GM19467 (cell line): ENCODE data around the gene TMEM181.
"Not testable (repeated sequence)": the region's sequence is repeated elsewhere in the genome, so short reads cannot be mapped to it uniquely, and the experiment has no call there.

ENCODE experiments used
- ATAC-seq: cut with Tn5 transposase; IDR thresholded peaks from one replicate; pipeline ENCODE4 v1.9.1; 2021; ENCODE audit warnings: mild to moderate bottlenecking, moderate library complexity; ENCODE audit not compliant: unreplicated experiment

TMEM181 gene

DNA sequence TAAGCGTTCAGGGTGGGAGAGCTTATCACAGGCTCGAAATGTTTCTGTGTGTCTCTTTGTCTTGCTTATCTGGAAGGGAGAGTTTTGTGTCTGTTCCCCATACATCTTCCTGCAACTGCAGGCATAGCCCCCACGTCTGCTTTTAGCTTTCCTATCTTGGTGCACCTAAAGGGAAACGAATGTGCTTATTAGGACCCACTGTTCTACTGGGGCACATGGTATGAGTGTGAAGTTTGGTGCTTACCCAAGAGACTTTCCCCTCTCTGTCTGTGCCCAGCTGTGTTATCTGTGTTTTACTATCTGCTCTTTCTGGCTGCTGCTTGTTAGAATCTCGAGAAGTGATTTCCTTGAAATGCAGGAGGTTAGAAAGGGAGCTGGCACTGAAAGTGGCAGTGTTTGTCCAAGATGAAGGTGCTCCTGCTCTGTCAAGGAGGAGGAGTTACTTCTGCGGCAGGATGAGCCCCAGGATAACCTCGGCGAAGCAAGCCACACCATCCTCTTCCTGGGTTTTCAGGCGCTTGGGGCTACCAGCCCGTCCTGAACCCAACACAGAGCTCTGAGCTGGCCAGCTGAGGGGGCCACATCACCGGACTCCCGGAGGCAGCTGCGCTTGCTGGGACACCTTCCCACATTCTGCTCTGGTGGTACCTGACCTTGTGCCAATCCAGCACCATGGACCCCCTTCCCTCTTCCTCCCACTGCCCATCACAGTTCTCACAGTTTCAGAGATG is 61.2 kb downstream of the TMEM181 start:
- ATAC-seq, result no peak

- no peak for ATAC-seq
Observed at GRCh38 chr6:158621694-158622544, 62.0 kb downstream of the TMEM181 start.

DNA sequence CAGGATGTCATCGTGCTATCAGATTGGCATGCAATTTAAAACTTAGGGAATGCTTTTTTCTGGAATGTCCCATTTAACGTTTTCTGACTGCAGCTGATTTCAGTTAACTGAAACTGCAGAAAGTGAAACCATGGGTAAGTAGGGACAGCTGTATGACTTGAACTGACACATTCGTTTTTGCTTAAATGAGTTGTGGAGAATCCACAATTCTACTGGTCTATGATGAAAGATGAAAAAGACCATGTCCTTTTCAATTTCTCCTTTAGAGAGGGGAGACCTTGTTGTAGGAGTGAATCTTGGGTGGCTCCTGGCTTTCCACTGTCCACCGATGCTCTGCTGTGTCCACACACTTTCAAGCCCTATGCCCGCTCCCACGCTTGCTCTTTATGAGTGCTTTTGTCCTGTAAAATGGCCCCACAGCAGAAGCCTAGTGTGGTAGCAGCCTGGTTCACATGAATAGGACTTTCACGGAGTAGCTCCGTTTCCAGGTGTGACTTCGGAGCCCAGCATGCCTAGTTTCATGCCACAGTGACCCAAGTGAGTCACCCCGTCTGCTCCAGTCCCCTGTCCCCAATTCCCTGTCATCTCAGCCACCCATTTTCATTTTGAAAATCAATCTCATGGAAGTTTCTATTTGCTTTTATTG is 62.8 kb downstream of the TMEM181 start:
- no peak for ATAC-seq

- no peak for ATAC-seq
Observed at GRCh38 chr6:158624684-158625682, 65.1 kb downstream of the TMEM181 start.

- ATAC-seq, result no peak
Observed at GRCh38 chr6:158625881-158626305, 66.0 kb downstream of the TMEM181 start.

DNA sequence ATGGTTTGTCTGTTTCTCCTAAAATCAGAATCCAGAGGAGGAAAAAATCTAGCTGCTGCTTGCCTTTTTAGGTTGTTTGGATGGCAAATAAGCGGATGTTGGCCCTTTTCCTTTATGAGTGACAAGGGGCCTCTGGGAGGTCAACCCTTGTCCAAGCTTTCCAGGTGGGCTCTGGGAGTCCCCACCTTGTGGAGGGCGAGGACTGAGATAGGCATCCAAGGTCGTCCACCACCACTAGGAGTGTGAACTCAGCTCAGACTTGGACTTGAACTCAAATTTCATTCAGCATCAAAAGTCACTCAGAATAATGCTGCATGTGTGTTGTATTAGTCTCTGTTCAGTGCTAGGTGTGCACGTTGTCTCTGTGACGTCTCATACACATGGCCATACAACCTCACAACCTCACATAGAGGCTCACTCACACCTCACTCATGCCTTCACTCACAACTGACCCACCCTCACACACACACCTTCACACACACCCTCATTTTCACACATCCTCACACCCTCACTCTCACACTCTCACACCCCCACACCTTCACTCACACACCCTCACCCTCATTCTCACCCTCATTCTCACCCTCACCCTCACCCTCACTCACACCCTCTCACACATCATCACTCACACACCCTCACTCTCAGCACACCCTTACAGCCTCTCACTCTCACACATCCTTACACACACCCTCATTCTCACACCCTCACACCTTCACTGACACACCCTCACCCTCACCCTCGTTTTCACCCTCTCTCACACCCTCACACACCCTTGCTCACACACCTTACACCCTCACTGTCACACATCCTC is 66.7 kb downstream of the TMEM181 start:
- no peak for ATAC-seq

- no peak for ATAC-seq
Observed at GRCh38 chr6:158627168-158627939, 67.5 kb downstream of the TMEM181 start.

GRCh38 chr6:158627940-158628211 is 68.0 kb downstream of the TMEM181 start:
- ATAC-seq, result no peak

DNA sequence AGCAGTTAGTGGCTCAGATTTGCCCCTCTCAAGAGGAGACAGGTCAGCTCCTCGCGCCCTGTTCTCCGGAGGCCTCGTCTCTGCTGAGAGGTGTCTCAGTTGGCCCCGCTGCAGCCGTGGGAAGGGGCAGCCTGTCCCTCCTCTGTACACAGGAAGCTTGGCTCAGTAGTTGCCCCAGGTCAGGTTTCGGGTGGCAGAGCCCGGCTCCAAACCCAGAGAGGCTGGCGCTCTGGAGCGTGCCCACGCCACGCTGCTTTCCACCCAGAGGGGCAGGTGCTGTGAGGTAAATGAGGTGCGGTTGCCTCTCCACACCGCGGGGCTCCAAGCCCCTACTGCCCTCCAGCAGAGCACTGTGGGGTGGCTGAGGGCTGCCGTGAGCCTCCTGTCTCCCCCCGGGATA is 68.7 kb downstream of the TMEM181 start:
- no peak for ATAC-seq

GRCh38 chr6:158629367-158630221 is 69.7 kb downstream of the TMEM181 start:
- no peak for ATAC-seq

DNA sequence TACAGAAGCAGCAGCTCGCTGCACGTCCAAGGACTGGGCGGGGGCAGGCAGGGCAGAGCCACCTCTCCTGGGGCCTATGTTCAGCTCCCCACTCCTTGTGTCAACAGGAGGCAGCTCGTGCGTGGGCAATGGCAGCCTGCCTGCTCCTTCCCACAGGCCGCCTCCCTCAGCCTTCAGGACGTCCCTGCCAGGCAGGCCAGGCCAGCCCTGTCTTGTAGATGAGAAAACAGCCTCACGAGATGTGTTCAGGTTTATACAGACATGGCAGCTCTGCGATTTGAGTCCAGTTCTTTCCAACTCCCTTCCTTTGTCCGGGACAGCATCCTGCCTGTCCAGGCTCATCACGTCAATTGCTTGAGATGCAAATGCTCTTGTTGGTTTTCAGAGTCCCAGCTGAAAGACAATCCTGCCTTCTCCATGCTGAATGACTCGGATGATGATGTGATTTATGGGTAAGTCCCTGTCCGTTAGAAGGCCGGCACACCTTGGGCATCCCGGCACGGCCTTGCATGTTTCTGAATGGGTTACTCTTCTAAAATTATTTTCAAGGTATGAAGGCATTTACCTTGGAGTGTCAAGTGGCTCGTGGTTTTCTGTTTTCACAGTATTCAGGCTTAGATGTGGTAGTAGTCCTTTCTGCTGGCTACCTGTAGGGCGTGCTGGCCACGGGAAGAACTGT is 71.2 kb downstream of the TMEM181 start:
- no peak for ATAC-seq

DNA sequence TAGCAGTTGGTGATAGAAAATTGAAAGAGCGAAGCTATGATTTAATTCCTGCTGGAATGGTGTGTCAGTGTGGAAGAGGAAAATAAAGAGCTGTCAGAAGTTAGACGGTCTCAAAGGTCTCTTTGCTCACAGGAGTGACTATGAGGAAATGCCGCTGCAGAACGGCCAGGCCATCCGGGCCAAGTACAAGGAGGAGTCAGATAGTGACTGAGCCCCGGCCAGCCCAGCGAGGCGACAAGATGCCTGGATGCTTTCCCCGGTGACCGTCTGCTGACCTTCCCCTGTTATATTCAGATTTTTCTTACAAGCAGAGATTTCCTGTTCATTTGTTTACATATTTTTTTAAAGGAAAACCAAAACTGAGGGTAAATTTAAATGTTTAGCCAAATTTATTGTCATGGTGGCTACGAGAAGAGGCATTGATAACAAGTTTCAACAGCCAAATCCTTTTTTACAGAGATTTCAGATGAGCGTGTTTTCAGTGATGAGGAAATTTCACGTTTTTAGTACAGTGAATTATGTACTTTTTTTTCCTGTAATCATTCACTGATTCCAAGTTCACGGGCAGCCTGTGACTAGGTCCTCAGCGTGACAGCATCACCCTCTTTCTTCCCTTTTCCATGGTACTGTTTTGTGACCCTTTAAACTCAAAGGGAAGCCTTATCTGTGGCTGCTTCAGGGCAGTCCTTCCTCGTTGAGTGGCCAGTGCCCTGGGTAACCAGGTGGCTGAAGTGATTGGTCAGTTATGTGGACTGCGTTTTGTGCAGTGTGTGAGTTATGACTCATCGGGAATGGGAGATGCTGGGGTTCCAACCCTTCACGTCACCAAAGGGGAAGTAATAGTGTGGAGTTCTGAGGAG is 72.0 kb downstream of the TMEM181 start:
- ATAC-seq, result no peak

GRCh38 chr6:158632538-158633119 is 72.7 kb downstream of the TMEM181 start:
- ATAC-seq, result not testable (repeated sequence)

GRCh38 chr6:158633127-158633526 is 73.2 kb downstream of the TMEM181 start:
- no peak for ATAC-seq

- ATAC-seq, result no peak
Observed at GRCh38 chr6:158634695-158635426, 75.0 kb downstream of the TMEM181 start.
